Stimulated activated CD4-positive, alpha-beta T cell treated with anti-CD3 and anti-CD28 coated beads, Interleukin-4, amount 100 ng/mL, for 48 hours (primary cell): ENCODE data around the gene C14orf119.

ENCODE experiments used
- DNase-seq, 2 donors: peaks; one replicate each; pipeline ENCODE4 v3.0.0-alpha.2; 2020; ENCODE audit warnings: low read depth in 2 of 2

The C14orf119 gene

GRCh38 chr14:23109769-23110168 lies 14.5 kb downstream of the C14orf119 start:
- DNase-seq = no peak

GRCh38 chr14:23110579-23111365 lies 15.5 kb downstream of the C14orf119 start:
- DNase-seq = no peak

GRCh38 chr14:23112359-23113178 lies 17.3 kb downstream of the C14orf119 start:
- no peak for DNase-seq

GRCh38 chr14:23113431-23114119 lies 18.3 kb downstream of the C14orf119 start:
- DNase-seq = no peak

- no peak for DNase-seq
These were observed 18.8 kb downstream of the C14orf119 start for GRCh38 chr14:23114120-23114458.

- DNase-seq = no peak
These were observed 19.3 kb downstream of the C14orf119 start for GRCh38 chr14:23114669-23115038.

- DNase-seq = no peak
These were observed 19.9 kb downstream of the C14orf119 start for GRCh38 chr14:23115039-23115731.

GRCh38 chr14:23115918-23116317 lies 20.6 kb downstream of the C14orf119 start:
- DNase-seq = no peak

- DNase-seq = no peak
These were observed 22.2 kb downstream of the C14orf119 start for GRCh38 chr14:23117371-23118020.

GRCh38 chr14:23118506-23119362 lies 23.4 kb downstream of the C14orf119 start, which contains the start of gene CEBPE:
Gene CEBPE (minus strand): TSS chr14:23119255. CDS start chr14:23119091, 164 bp downstream.
- no peak for DNase-seq

GRCh38 chr14:23119363-23120327 lies 24.3 kb downstream of the C14orf119 start:
- DNase-seq = no peak

GRCh38 chr14:23120541-23121251 lies 25.4 kb downstream of the C14orf119 start:
- peak; percentile 73 to 80 for DNase-seq

- DNase-seq = no peak
These were observed 26.1 kb downstream of the C14orf119 start for GRCh38 chr14:23121361-23121771.

- DNase-seq = no peak
These were observed 26.8 kb downstream of the C14orf119 start for GRCh38 chr14:23122086-23122485.

- no peak for DNase-seq
These were observed 28.1 kb downstream of the C14orf119 start for GRCh38 chr14:23123419-23123818.

GRCh38 chr14:23124337-23124954 lies 29.1 kb downstream of the C14orf119 start:
- no peak for DNase-seq

- DNase-seq = no peak
These were observed 29.7 kb downstream of the C14orf119 start for GRCh38 chr14:23125011-23125410.

- no peak for DNase-seq
These were observed 30.7 kb downstream of the C14orf119 start for GRCh38 chr14:23125933-23126524.
